ENCODE data around the gene FER.

FER gene

GRCh38 chr5:108937221-108937620, 189.5 kb downstream of the FER start (continued):
- TF ChIP-seq PRDM2 (tag by site-specific recombination; IDR thresholded peaks at IDR 0.05; ENCODE audit: borderline replicate concordance) (no peak), ZNF138 (tag by site-specific recombination; IDR thresholded peaks at IDR 0.05; ENCODE audit: borderline replicate concordance) (no peak), ZNF510 (tag by site-specific recombination; IDR thresholded peaks at IDR 0.05; ENCODE audit: insufficient replicate concordance) (no peak)

- H3K4me3 ChIP-seq (ENCODE audit: low read depth, low read length) = no peak overlapping the region
- ChIA-PET POLR2A (interaction anchor here (0.8 kb wide), 1 partner anchor 10 kb away, joined by 3 read pairs; no protein-coding TSS in a partner anchor), CTCF (no interaction called here)
- no peaks in the 10 kb centered on the region for H3K9me3 ChIP-seq (ENCODE audit: control insufficient read depth, insufficient read depth, low read depth, low read length)
- no peaks in the 10 kb centered on the region for H3K36me3 ChIP-seq (ENCODE audit: control insufficient read depth in 2 of 2, insufficient read depth in 1 of 2, low read length in 2 of 2)
- H3K4me1 ChIP-seq (ENCODE audit: control insufficient read depth, insufficient read depth, low read length) = no peaks in the 10 kb centered on the region
- H3K27ac ChIP-seq (ENCODE audit: extremely low read depth, low read depth, low read length) = no peak overlapping the region
- TF ChIP-seq ZNF155 (tag by site-specific recombination; IDR thresholded peaks at IDR 0.05) (no peak), ZNF146 (tag by site-specific recombination; IDR thresholded peaks at IDR 0.05) (no peak), ZNF433 (tag by site-specific recombination; IDR thresholded peaks at IDR 0.05; ENCODE audit: low read depth) (no peak), OVOL3 (tag by site-specific recombination; IDR thresholded peaks at IDR 0.05) (no peak), ZNF324 (tag by site-specific recombination; IDR thresholded peaks at IDR 0.05) (no peak), ZNF211 (tag by site-specific recombination; IDR thresholded peaks at IDR 0.05; ENCODE audit: low read depth) (no peak), ZNF785 (tag by site-specific recombination; IDR thresholded peaks at IDR 0.05) (no peak), ZNF623 (tag by site-specific recombination; IDR thresholded peaks at IDR 0.05) (no peak), ZNF701 (tag by site-specific recombination; IDR thresholded peaks at IDR 0.05) (no peak), REST (tag by site-specific recombination; IDR thresholded peaks at IDR 0.05) (no peak), ZNF670 (tag by site-specific recombination; IDR thresholded peaks at IDR 0.05; ENCODE audit: low read depth) (no peak)
- TF ChIP-seq, protein P1, sequence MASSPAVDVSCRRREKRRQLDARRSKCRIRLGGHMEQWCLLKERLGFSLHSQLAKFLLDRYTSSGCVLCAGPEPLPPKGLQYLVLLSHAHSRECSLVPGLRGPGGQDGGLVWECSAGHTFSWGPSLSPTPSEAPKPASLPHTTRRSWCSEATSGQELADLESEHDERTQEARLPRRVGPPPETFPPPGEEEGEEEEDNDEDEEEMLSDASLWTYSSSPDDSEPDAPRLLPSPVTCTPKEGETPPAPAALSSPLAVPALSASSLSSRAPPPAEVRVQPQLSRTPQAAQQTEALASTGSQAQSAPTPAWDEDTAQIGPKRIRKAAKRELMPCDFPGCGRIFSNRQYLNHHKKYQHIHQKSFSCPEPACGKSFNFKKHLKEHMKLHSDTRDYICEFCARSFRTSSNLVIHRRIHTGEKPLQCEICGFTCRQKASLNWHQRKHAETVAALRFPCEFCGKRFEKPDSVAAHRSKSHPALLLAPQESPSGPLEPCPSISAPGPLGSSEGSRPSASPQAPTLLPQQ (tag by site-specific recombination; IDR thresholded peaks at IDR 0.05) = no peak
Observed at GRCh38 chr5:108940506-108940905, 192.8 kb downstream of the FER start.
